ENCODE results near the gene CHRNA3. TPM values are rescaled to one million over a fixed set of nuclear protein-coding genes. Genes with fewer than 3 reads are reported as not detected.

The CHRNA3 gene
- total RNA-seq, 1 donor from 2014 or later = 3.8 TPM

DNA sequence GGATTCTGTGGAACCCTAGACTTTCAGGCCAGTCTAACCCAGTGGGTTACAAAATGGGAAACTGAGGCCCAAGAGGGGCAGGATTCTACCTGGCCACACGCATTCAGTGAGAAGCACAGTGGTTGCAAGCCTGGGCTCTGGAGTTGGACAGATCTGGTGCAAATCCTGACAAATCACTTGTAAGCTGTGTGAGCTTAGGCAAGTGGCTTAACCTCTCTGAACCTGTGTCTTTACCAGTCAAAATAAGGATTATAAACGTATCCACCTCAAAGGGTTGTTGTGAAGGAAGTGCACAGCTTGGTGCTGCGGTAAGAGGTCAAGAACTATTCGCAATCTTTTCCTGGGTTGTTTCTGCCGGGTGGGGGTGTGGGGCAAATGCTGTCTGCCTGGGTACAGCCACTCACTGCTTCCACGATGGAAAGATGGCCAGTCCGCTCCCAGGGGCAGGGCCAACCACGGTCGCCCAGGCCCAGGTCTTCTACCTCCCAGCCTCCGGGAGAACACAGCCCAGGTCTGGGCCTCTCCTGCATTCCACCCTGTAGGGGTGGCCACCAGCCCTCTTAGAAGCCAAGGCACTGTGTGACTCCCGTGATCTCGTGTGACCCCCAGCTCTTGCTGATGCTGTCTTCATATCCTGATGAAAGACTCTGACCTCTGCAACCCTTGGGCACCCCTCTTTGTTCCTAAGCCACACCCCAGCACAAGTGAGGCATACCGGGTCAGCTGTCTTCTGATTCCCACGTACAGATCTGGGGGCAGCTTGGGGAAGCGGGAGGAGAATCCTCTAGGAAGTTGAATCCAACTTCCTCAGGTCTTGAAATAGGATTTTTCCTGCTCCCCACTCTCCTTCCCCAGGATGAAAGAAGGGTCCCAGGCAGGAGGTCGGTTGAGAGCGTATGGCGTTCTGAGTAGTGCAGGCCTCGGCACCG is 1.5 kb downstream of the CHRNA3 start:
- Mint-ChIP-seq H3K4me3 (peak overlapping the region; percentile 86), H3K9me3 (no peaks in the 10 kb centered on the region), H3K27me3 (ENCODE audit: low read depth) (peaks cover 55% of the 10 kb centered on the region), H3K4me1 (peaks cover 6% of the 10 kb centered on the region), H3K36me3 (ENCODE audit: low read depth) (peaks cover 2% of the 10 kb centered on the region), H3K27ac (ENCODE audit: unreplicated experiment) (no peak overlapping the region)
- DNase-seq (ENCODE audit: low read depth, low spot score) = no peak
- TF ChIP-seq, protein P1, sequence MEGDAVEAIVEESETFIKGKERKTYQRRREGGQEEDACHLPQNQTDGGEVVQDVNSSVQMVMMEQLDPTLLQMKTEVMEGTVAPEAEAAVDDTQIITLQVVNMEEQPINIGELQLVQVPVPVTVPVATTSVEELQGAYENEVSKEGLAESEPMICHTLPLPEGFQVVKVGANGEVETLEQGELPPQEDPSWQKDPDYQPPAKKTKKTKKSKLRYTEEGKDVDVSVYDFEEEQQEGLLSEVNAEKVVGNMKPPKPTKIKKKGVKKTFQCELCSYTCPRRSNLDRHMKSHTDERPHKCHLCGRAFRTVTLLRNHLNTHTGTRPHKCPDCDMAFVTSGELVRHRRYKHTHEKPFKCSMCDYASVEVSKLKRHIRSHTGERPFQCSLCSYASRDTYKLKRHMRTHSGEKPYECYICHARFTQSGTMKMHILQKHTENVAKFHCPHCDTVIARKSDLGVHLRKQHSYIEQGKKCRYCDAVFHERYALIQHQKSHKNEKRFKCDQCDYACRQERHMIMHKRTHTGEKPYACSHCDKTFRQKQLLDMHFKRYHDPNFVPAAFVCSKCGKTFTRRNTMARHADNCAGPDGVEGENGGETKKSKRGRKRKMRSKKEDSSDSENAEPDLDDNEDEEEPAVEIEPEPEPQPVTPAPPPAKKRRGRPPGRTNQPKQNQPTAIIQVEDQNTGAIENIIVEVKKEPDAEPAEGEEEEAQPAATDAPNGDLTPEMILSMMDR (conservative IDR thresholded peaks at IDR 0.05) = no peak

DNA sequence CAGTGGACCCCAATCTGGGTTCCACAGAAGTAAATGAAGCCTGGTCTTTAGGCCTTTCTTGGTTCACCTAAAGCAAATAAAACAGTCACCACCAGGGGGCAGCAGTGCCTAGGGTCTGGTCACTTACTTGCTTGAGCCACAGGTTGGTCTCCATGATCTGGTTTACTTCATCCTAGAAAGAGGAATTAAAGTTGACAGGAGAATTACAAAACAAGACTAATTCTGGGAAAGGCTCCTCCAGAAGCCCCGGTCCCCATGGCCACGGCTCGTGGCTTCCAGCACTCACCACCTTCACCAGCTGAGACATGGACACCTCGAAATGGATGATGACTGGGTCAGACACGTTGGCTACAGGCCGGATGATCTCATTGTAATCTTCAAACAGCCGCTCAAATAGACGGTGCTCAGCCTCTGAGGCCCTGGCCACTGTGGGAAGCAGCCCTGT is 2.3 kb downstream of the CHRNA3 start:
- Mint-ChIP-seq H3K27me3 (ENCODE audit: low read depth) (peaks cover 54% of the 10 kb centered on the region), H3K4me3 (peak overlapping the region; percentile 86), H3K36me3 (ENCODE audit: low read depth) (peaks cover 2% of the 10 kb centered on the region), H3K4me1 (peaks cover 6% of the 10 kb centered on the region), H3K9me3 (no peaks in the 10 kb centered on the region), H3K27ac (ENCODE audit: unreplicated experiment) (no peak overlapping the region)
- DNase-seq (ENCODE audit: low read depth, low spot score) = peak; percentile 98
- TF ChIP-seq, protein P1 (conservative IDR thresholded peaks at IDR 0.05) = peak; percentile 94

DNA sequence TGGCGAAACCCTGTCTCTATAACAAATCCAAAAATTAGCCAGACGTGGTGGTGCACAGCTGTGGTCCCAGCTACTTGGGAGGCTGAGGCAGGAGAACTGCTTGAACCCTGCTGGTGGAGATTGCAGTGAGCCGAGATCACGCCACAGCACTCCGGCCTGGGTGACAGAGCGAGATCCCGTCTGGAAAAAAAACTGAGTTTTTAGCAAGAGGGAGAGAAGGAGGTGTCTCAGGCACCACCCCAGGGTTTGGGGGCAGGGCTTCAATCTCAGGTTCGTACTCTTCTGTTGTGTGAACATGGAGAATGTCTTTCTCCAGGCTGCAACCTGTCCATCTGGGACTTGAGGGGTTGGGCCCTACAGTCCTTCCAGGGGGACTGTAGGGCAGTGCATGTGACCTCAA is 2.7 kb downstream of the CHRNA3 start:
- no peak overlapping the region for H3K27ac Mint-ChIP-seq (ENCODE audit: unreplicated experiment)
- no peak for DNase-seq (ENCODE audit: low read depth, low spot score)
- H3K9me3 Mint-ChIP-seq = no peaks in the 10 kb centered on the region
- H3K27me3 Mint-ChIP-seq (ENCODE audit: low read depth) = peaks cover 49% of the 10 kb centered on the region
- TF ChIP-seq, protein P1 (conservative IDR thresholded peaks at IDR 0.05) = no peak
- peaks cover 6% of the 10 kb centered on the region for H3K4me1 Mint-ChIP-seq
- H3K36me3 Mint-ChIP-seq (ENCODE audit: low read depth) = peaks cover 2% of the 10 kb centered on the region
- no peak overlapping the region for H3K4me3 Mint-ChIP-seq

DNA sequence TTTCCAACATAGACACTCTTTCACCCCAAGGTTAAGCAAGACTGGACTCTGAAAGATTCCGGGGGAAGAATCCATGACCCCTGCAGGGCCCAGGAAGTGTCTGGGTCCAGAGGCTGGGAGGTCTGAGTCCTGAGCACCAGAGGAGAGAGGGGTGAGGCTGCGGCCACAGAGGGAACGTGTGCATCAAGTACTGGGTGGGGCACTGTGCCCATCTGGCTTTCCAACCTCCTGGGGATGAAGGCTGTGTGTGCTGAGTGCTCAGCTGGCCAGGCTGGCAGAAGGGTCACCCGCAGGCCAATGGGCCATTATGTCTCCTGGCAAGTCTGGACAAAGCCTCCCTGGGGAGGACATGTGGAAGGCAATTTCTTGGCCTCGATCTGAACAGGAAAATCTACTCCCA is 3.3 kb downstream of the CHRNA3 start:
- Mint-ChIP-seq H3K4me3 (no peak overlapping the region), H3K27me3 (ENCODE audit: low read depth) (peaks cover 44% of the 10 kb centered on the region), H3K9me3 (no peaks in the 10 kb centered on the region), H3K4me1 (peaks cover 6% of the 10 kb centered on the region), H3K36me3 (ENCODE audit: low read depth) (peaks cover 2% of the 10 kb centered on the region), H3K27ac (ENCODE audit: unreplicated experiment) (no peak overlapping the region)
- DNase-seq (ENCODE audit: low read depth, low spot score) = no peak
- TF ChIP-seq, protein P1 (conservative IDR thresholded peaks at IDR 0.05) = no peak

DNA sequence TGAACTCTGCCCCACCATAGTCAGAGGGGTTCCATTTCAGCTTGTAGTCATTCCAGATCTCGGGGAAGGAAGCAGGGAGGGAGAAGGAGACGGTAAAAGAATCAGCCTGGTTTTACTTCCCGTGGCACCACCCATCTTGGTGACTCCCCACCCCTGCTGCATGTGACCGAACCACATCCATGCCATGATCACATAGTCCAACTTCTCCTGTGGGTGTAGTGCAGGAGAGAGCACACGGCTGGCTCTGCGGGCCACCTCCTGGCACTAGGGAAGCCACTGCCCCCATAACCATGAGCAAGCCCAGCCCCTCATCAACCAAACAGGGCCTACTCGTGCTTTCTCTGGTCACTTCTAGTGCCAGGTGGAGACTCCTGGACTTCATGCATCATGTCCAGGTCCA is 3.7 kb downstream of the CHRNA3 start:
- no peak for DNase-seq (ENCODE audit: low read depth, low spot score)
- Mint-ChIP-seq H3K4me1 (peaks cover 6% of the 10 kb centered on the region), H3K27ac (ENCODE audit: unreplicated experiment) (no peak overlapping the region)

More for the DNA sequence above, 3.7 kb downstream of the CHRNA3 start:
- peaks cover 40% of the 10 kb centered on the region for H3K27me3 Mint-ChIP-seq (ENCODE audit: low read depth)
- TF ChIP-seq, protein P1 (conservative IDR thresholded peaks at IDR 0.05) = no peak
- H3K4me3 Mint-ChIP-seq = no peak overlapping the region
- H3K36me3 Mint-ChIP-seq (ENCODE audit: low read depth) = peaks cover 2% of the 10 kb centered on the region
- no peaks in the 10 kb centered on the region for H3K9me3 Mint-ChIP-seq

All from neural crest cell (in vitro differentiated cells).